SK-N-SH (cell line): ENCODE results near the gene FADS2. TPM values are rescaled to one million over a fixed set of nuclear protein-coding genes. Genes with fewer than 3 reads are reported as not detected.

Experiments
- CTCF ChIA-PET: fragments of 300-600, 350-600 bp; formaldehyde crosslinking; extraction: SDS; loops from one replicate; lab custom pipeline; 2021; lab: Yijun Ruan, JAX
- POLR2A ChIA-PET: fragments of 350-600 bp; sonication (Branson Sonifier 250); formaldehyde crosslinking; extraction: SDS; loops from one replicate; lab custom pipeline; 2020; ENCODE audit warnings: antibody characterized with exemption, inconsistent platforms; lab: Yijun Ruan, JAX
- DNase-seq: peaks from one replicate; pipeline ENCODE4 v3.0.0; 2012
- H2AFZ ChIP-seq: fragments of 200-600 bp; sonication (generic); 2 replicates; pipeline ENCODE4 v1.8.1; 2016; ENCODE audit warnings: antibody characterized with exemption, mild to moderate bottlenecking, low read depth
- H3F3A ChIP-seq: fragments of 200-600 bp; sonication (generic); replicated peaks from 2 replicates; pipeline ENCODE3; 2016; ENCODE audit warnings: antibody characterized with exemption, mild to moderate bottlenecking; ENCODE audit not compliant: insufficient read depth
- H3K27ac ChIP-seq, 2 experiments: fragments of 200-500 bp in 1 of 2; fragments of 200-600 bp in 1 of 2; sonication (Bioruptor generic) in 1 of 2; sonication (generic), shearing (Covaris generic) in 1 of 2; 2 replicates each; pipeline versions ENCODE4 v1.5.1 to v1.6.1; 2014 to 2016; ENCODE audit warnings: low read depth in 2 of 2, inconsistent platforms in 1 of 2, low read length in 1 of 2, mild to moderate bottlenecking in 1 of 2, mixed read lengths in 1 of 2
- H3K27me3 ChIP-seq: fragments of 200-600 bp; sonication (generic), shearing (Covaris generic); 2 replicates; pipeline ENCODE4 v1.6.1; 2016; ENCODE audit warnings: mixed run types; ENCODE audit not compliant: insufficient read depth
- H3K36me3 ChIP-seq, 2 experiments: fragments of 200-500 bp in 1 of 2; fragments of 200-600 bp in 1 of 2; sonication (Bioruptor generic) in 1 of 2; sonication (generic) in 1 of 2; replicated peaks in 1 of 2; 2 replicates each; pipeline versions ENCODE3 to v1.5.1; 2014 to 2016; ENCODE audit warnings: low read length in 1 of 2, mild to moderate bottlenecking in 1 of 2; ENCODE audit not compliant: insufficient read depth in 2 of 2, control insufficient read depth in 1 of 2
- H3K4me1 ChIP-seq, 2 experiments: fragments of 200-500 bp in 1 of 2; fragments of 200-600 bp in 1 of 2; sonication (Bioruptor generic) in 1 of 2; sonication (generic), shearing (Covaris generic) in 1 of 2; 2 replicates each; pipeline versions ENCODE4 v1.5.1 to v1.6.1; 2014 to 2016; ENCODE audit warnings: low read depth in 1 of 2, low read length in 1 of 2, mixed run types in 1 of 2; ENCODE audit not compliant: insufficient read depth in 2 of 2, control insufficient read depth in 1 of 2
- H3K4me2 ChIP-seq: fragments of 200-600 bp; sonication (generic), shearing (Covaris generic); 2 replicates; pipeline ENCODE4 v1.6.1; 2017; ENCODE audit warnings: mixed run types
- H3K4me3 ChIP-seq, 2 experiments: fragments of 200-500 bp in 1 of 2; fragments of 200-600 bp in 1 of 2; sonication (Bioruptor generic) in 1 of 2; sonication (generic), shearing (Covaris generic) in 1 of 2; 2 replicates each; pipeline versions ENCODE4 v1.5.1 to v1.8.1; 2014 to 2016; ENCODE audit warnings: low read depth in 2 of 2, inconsistent platforms in 1 of 2, low read length in 1 of 2, mild to moderate bottlenecking in 1 of 2, mixed read lengths in 1 of 2, moderate library complexity in 1 of 2
- H3K79me2 ChIP-seq: fragments of 200-600 bp; sonication (generic); 2 replicates; pipeline ENCODE4 v1.8.1; 2017; ENCODE audit warnings: mild to moderate bottlenecking; ENCODE audit not compliant: insufficient read depth
- H3K9ac ChIP-seq: fragments of 200-600 bp; sonication (generic); 2 replicates; pipeline ENCODE4 v1.6.1; 2017; ENCODE audit warnings: mixed run types
- H3K9me2 ChIP-seq: fragments of 200-600 bp; sonication (generic); 2 replicates; pipeline ENCODE4 v1.6.1; 2017; ENCODE audit warnings: mixed run types
- H3K9me3 ChIP-seq: fragments of 200-600 bp; sonication (generic); 2 replicates; pipeline ENCODE4 v1.6.1; 2017; ENCODE audit warnings: mixed run types, mild to moderate bottlenecking, moderate library complexity
- H4K20me1 ChIP-seq: fragments of 200-600 bp; sonication (generic); 2 replicates; pipeline ENCODE4 v1.6.1; 2017; ENCODE audit warnings: mild to moderate bottlenecking, mixed run types; ENCODE audit not compliant: insufficient read depth
- ELF1 ChIP-seq: IDR thresholded peaks from 2 replicates; pipeline ENCODE4 v1.4.0; 2012
- EZH2phosphoT487 ChIP-seq: fragments of 200-600 bp; sonication (generic); IDR thresholded peaks from 2 replicates; pipeline ENCODE4 v1.6.1; 2017; ENCODE audit warnings: low read depth, mixed run types, mild to moderate bottlenecking, antibody characterized with exemption, moderate library complexity, borderline replicate concordance
- FOXJ3 ChIP-seq: sonication (generic); formaldehyde crosslinking; IDR thresholded peaks from 2 replicates; pipeline ENCODE4 v1.5.1; 2020; ENCODE audit warnings: mild to moderate bottlenecking, missing genetic modification reagents
- GABPA ChIP-seq: IDR thresholded peaks from 2 replicates; pipeline ENCODE4 v1.4.0; 2012; ENCODE audit warnings: low read depth, mild to moderate bottlenecking
- GATA2 ChIP-seq: sonication (generic); formaldehyde crosslinking; IDR thresholded peaks from 2 replicates; pipeline ENCODE4 v1.5.0; 2020; ENCODE audit warnings: mild to moderate bottlenecking, missing genetic modification reagents
- MXI1 ChIP-seq: IDR thresholded peaks from 2 replicates; pipeline ENCODE4 v1.6.1; 2012; ENCODE audit warnings: mild to moderate bottlenecking, low read depth, low read length, improper control_type of control experiment
- NRF1 ChIP-seq: IDR thresholded peaks from 2 replicates; pipeline ENCODE4 v1.6.1; 2012; ENCODE audit warnings: low read depth, mild to moderate bottlenecking, low read length
- RFX5 ChIP-seq: IDR thresholded peaks from 2 replicates; pipeline ENCODE4 v1.6.1; 2012; ENCODE audit warnings: mild to moderate bottlenecking, improper control_type of control experiment, low read length
- SIN3A ChIP-seq: IDR thresholded peaks from 2 replicates; pipeline ENCODE4 v1.6.1; 2012; ENCODE audit warnings: low read depth, mild to moderate bottlenecking, low read length, moderate library complexity, borderline replicate concordance
- SMC3 ChIP-seq: IDR thresholded peaks from 2 replicates; pipeline ENCODE4 v1.6.1; 2012; ENCODE audit warnings: low read depth, low read length, improper control_type of control experiment
- TAF1 ChIP-seq: IDR thresholded peaks from 2 replicates; pipeline ENCODE4 v1.6.1; 2012; ENCODE audit warnings: low read depth, mild to moderate bottlenecking, low read length, moderate library complexity, borderline replicate concordance
- TCF12 ChIP-seq: IDR thresholded peaks from 2 replicates; pipeline ENCODE4 v1.4.0; 2012
- TEAD4 ChIP-seq: IDR thresholded peaks from 2 replicates; pipeline ENCODE4 v1.4.0; 2012; ENCODE audit warnings: mild to moderate bottlenecking, borderline replicate concordance; ENCODE audit not compliant: insufficient read depth
- ZBTB33 ChIP-seq: IDR thresholded peaks from 2 replicates; pipeline ENCODE4 v1.4.0; 2012; ENCODE audit warnings: low read depth, borderline replicate concordance
- WGBS: methylation state at CpG from one replicate; pipeline ENCODE4 v1.1.6; 2017; ENCODE audit warnings: low lambda C conversion rate; 5-methylcytosine and 5-hydroxymethylcytosine counted together
- polyA plus RNA-seq, 3 experiments: library from polyadenylated mRNA; depleted of rRNA; stranded (reverse); fragments of >200 nt; gene quantifications; 2 replicates each; pipeline ENCODE4 v1.2.3, GENCODE V29; 2012

FADS2 gene
- polyA plus RNA-seq, 1 of the 3 experiments (the other 2 are of a cell fraction), result 67.8 TPM

- ChIA-PET CTCF (interaction anchor here (1.1 to 5.9 kb wide), 4 partner anchors 13 to 169 kb away, joined by 3 to 85 read pairs (median 4); no protein-coding TSS in a partner anchor), POLR2A (no interaction called here)
- DNase-seq, result peak; percentile 17
Observed at GRCh38 chr11:61912530-61912898, 84.4 kb downstream of the FADS2 start.

GRCh38 chr11:61912991-61913698 lies 85.0 kb downstream of the FADS2 start:
- ChIA-PET CTCF (interaction anchor here (0.6 to 5.9 kb wide), 5 partner anchors 12 to 169 kb away, joined by 3 to 85 read pairs (median 4); no protein-coding TSS in a partner anchor), POLR2A (no interaction called here)
- no peaks in the 10 kb centered on the region for H3K27me3 ChIP-seq
- H3K27ac ChIP-seq, result no peak overlapping the region
- no peaks in the 10 kb centered on the region for H3K36me3 ChIP-seq
- no peaks in the 10 kb centered on the region for H3K9me2 ChIP-seq
- DNase-seq, result peak; percentile 16
- H3K9me3 ChIP-seq, result no peaks in the 10 kb centered on the region
- 89% methylated on average over 15 of the region's 18 CpGs for WGBS
- H4K20me1 ChIP-seq, result no peaks in the 10 kb centered on the region
- H2AFZ ChIP-seq, result no peak overlapping the region
- H3K4me2 ChIP-seq, result no peak overlapping the region
- TF ChIP-seq GATA2 (CRISPR knock-in tag), result no peak
- no peak for TF ChIP-seq SMC3
- TF ChIP-seq EZH2phosphoT487, result no peak
- H3K4me3 ChIP-seq, result no peak overlapping the region
- no peak overlapping the region for H3K9ac ChIP-seq
- H3F3A ChIP-seq, result no peaks in the 10 kb centered on the region
- peaks cover 0 to 13% of the 10 kb centered on the region in 2 experiments; a peak in 1 of 4 replicates for H3K4me1 ChIP-seq
- no peaks in the 10 kb centered on the region for H3K79me2 ChIP-seq

More at GRCh38 chr11:61912530-61912898, 84.4 kb downstream of the FADS2 start:
- no peak overlapping the region for H2AFZ ChIP-seq
- H3K9me2 ChIP-seq, result no peaks in the 10 kb centered on the region
- no peaks in the 10 kb centered on the region for H3K79me2 ChIP-seq
- H3K36me3 ChIP-seq, result no peaks in the 10 kb centered on the region
- no peak overlapping the region for H3K4me3 ChIP-seq
- H3K27ac ChIP-seq, result no peak overlapping the region
- no peaks in the 10 kb centered on the region for H3K27me3 ChIP-seq
- H3K9ac ChIP-seq, result no peak overlapping the region
- H4K20me1 ChIP-seq, result no peaks in the 10 kb centered on the region
- H3K9me3 ChIP-seq, result no peaks in the 10 kb centered on the region
- no peak overlapping the region for H3K4me2 ChIP-seq
- TF ChIP-seq TAF1 (no peak), ELF1 (no peak), MXI1 (no peak), SIN3A (no peak), EZH2phosphoT487 (no peak), FOXJ3 (CRISPR knock-in tag) (no peak), GABPA (no peak), ZBTB33 (no peak), TEAD4 (no peak), NRF1 (no peak), SMC3 (no peak), RFX5 (no peak), TCF12 (no peak)
- H3K4me1 ChIP-seq, result peaks cover 0 to 7% of the 10 kb centered on the region in 2 experiments; a peak in 1 of 4 replicates
- 90% methylated on average over 6 of the region's 6 CpGs for WGBS
- H3F3A ChIP-seq, result no peaks in the 10 kb centered on the region
